ENCODE measurements around the gene RPAP3. TPM values are rescaled to one million over a fixed set of nuclear protein-coding genes. Genes with fewer than 3 reads are reported as not detected.

Gene RPAP3
- total and polyA plus RNA-seq, 9 of the 15 experiments (the other 6 are each of a cell fraction or from before 2014, with no cell fraction given), result 40.0 to 92.1 (median 54.1) TPM

DNA sequence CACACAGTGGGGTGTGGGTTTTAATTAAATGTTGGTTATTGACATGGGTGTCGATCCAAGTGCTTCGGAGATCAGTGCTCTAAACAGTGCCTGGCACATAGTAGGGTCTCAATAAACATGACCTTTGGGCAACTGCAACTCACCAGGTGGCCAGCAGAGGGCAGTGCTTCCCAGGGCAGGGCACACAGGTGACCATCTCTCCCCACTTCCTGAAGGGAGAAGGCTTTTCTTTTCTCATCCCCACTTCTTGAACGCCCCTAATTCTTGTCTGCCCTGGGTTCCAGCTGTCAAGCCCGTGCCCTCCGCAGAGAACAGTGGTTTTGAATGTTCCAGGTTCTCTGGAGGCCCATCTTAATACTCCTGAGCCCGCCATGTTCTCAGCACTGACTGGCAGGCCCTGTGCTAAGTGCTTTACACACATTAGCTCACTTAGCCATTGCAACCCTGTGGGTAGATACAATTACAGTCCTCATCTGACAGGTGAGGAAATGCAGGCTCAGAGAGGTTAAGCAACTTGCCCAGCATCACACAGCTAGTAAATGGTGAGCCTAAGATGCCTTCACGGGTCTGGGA is 36.5 kb upstream of the RPAP3 start (continued):
- TF ChIP-seq, protein P1, sequence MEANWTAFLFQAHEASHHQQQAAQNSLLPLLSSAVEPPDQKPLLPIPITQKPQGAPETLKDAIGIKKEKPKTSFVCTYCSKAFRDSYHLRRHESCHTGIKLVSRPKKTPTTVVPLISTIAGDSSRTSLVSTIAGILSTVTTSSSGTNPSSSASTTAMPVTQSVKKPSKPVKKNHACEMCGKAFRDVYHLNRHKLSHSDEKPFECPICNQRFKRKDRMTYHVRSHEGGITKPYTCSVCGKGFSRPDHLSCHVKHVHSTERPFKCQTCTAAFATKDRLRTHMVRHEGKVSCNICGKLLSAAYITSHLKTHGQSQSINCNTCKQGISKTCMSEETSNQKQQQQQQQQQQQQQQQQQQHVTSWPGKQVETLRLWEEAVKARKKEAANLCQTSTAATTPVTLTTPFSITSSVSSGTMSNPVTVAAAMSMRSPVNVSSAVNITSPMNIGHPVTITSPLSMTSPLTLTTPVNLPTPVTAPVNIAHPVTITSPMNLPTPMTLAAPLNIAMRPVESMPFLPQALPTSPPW (CRISPR knock-in tag; IDR thresholded peaks at IDR 0.05), result peak; percentile 42; the same call in 1 of the 2 replicates
- TF ChIP-seq, protein P2, sequence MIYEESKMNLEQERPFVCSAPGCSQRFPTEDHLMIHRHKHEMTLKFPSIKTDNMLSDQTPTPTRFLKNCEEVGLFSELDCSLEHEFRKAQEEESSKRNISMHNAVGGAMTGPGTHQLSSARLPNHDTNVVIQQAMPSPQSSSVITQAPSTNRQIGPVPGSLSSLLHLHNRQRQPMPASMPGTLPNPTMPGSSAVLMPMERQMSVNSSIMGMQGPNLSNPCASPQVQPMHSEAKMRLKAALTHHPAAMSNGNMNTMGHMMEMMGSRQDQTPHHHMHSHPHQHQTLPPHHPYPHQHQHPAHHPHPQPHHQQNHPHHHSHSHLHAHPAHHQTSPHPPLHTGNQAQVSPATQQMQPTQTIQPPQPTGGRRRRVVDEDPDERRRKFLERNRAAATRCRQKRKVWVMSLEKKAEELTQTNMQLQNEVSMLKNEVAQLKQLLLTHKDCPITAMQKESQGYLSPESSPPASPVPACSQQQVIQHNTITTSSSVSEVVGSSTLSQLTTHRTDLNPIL (CRISPR knock-in tag; IDR thresholded peaks at IDR 0.05), result no peak
- no peak for TF ChIP-seq GTF2A2 (tag; IDR thresholded peaks at IDR 0.05)
- TF ChIP-seq ZNF589 (CRISPR knock-in tag; IDR thresholded peaks at IDR 0.05; ENCODE audit: low read depth), result no peak
- TF ChIP-seq PHF8 (IDR thresholded peaks at IDR 0.05; ENCODE audit: borderline replicate concordance, low read length), result no peak
- no peak for TF ChIP-seq ZNF699 (CRISPR knock-in tag; IDR thresholded peaks at IDR 0.05; ENCODE audit: insufficient replicate concordance)
- no peak for TF ChIP-seq ZBTB43 (CRISPR knock-in tag; IDR thresholded peaks at IDR 0.05)
- no peak for TF ChIP-seq KLF6 (CRISPR knock-in tag; IDR thresholded peaks at IDR 0.05; ENCODE audit: borderline replicate concordance)
- no peak for TF ChIP-seq FOXM1 (IDR thresholded peaks at IDR 0.05; ENCODE audit: low read depth)
- no peak for TF ChIP-seq FOXM1 (CRISPR knock-in tag; IDR thresholded peaks at IDR 0.05; ENCODE audit: low read depth)
- TF ChIP-seq, protein P3, sequence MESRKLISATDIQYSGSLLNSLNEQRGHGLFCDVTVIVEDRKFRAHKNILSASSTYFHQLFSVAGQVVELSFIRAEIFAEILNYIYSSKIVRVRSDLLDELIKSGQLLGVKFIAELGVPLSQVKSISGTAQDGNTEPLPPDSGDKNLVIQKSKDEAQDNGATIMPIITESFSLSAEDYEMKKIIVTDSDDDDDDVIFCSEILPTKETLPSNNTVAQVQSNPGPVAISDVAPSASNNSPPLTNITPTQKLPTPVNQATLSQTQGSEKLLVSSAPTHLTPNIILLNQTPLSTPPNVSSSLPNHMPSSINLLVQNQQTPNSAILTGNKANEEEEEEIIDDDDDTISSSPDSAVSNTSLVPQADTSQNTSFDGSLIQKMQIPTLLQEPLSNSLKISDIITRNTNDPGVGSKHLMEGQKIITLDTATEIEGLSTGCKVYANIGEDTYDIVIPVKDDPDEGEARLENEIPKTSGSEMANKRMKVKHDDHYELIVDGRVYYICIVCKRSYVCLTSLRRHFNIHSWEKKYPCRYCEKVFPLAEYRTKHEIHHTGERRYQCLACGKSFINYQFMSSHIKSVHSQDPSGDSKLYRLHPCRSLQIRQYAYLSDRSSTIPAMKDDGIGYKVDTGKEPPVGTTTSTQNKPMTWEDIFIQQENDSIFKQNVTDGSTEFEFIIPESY (CRISPR knock-in tag; IDR thresholded peaks at IDR 0.05), result peak; percentile 25; the same call in 1 of the 2 replicates
- no peak for TF ChIP-seq DIDO1 (tag; IDR thresholded peaks at IDR 0.05; ENCODE audit: low read depth)
- TF ChIP-seq ZNF644 (tag; IDR thresholded peaks at IDR 0.05; ENCODE audit: low read depth), result no peak
- TF ChIP-seq E2F1 (CRISPR knock-in tag; IDR thresholded peaks at IDR 0.05), result no peak
- TF ChIP-seq ZKSCAN8 (CRISPR knock-in tag; IDR thresholded peaks at IDR 0.05), result no peak
- no peak for TF ChIP-seq HDAC2 (IDR thresholded peaks at IDR 0.05)
- no peak for TF ChIP-seq ZNF212 (CRISPR knock-in tag; IDR thresholded peaks at IDR 0.05)
- TF ChIP-seq, protein P4, sequence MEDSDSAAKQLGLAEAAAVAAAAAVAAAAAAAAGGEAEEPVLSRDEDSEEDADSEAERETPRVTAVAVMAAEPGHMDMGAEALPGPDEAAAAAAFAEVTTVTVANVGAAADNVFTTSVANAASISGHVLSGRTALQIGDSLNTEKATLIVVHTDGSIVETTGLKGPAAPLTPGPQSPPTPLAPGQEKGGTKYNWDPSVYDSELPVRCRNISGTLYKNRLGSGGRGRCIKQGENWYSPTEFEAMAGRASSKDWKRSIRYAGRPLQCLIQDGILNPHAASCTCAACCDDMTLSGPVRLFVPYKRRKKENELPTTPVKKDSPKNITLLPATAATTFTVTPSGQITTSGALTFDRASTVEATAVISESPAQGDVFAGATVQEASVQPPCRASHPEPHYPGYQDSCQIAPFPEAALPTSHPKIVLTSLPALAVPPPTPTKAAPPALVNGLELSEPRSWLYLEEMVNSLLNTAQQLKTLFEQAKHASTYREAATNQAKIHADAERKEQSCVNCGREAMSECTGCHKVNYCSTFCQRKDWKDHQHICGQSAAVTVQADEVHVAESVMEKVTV (CRISPR knock-in tag; IDR thresholded peaks at IDR 0.05), result peak; percentile 92
- no peak for TF ChIP-seq TBL1XR1 (IDR thresholded peaks at IDR 0.05; ENCODE audit: low read length in 2 of 2)

All from K562 (cell line).